DMS114 treated with DMSO at 0.1 percent for 48 hours (cell line): Measurements from ENCODE around the gene DOCK4.
"Not testable (repeated sequence)": the region's sequence is repeated elsewhere in the genome, so short reads cannot be mapped to it uniquely, and the experiment has no call there.

ENCODE experiments used
- DNase-seq: peaks from one replicate; lab custom pipeline; 2025; ENCODE audit not compliant: unreplicated experiment; lab: John Stamatoyannopoulos, UW

Gene DOCK4

DNA sequence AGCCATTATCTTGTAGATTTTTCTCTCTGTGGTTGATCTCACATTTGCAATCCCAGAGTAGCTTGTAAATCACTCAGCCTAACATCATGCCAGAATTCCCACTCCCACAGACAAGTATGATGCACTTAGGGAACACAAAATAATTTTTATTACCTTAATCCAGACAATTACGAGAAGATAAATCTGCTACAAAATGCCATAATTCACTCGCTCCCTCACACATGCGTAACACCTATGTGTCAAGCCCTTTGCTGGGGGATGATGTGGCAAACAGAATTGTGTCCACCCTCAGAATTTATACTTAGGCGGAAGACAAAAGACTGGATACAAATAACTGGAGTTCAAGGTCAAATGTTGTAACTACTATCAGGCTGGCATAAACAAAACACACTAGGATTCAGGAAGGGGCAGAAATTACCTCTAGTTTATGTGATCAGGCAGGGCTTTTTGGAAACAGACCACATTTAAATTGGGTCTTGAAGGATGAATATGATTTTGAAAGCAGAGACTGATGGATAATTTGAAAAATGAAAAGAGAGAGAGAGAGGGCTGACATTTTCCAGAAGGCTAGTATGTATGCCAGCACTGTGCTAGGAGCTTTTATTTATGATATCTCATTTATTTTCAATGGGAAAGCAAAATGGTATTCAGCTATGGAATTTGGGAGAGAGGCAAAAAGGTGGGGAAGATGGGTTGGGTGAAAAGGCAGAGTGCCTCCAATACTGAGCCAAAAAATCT lies 69.8 kb downstream of the DOCK4 start:
- no peak for DNase-seq

DNA sequence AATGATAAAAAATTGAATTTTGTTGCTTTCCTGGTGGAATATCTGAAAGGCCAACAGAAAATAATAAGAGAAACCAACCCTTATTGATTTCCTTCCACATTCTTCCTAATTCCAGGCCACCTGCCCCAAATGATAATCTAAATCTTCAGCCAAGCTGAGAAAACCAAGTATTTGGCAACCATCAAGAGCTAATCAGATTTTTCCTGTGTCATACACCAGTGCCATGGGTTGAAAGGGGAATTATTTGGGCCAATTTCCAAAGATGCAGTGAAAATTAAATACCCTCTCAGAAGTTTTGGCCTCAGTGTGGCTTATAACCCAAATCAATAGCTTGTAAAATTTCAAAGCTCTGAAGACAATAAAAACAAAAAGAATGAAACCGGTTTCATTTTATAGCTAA lies 70.4 kb downstream of the DOCK4 start:
- no peak for DNase-seq

DNA sequence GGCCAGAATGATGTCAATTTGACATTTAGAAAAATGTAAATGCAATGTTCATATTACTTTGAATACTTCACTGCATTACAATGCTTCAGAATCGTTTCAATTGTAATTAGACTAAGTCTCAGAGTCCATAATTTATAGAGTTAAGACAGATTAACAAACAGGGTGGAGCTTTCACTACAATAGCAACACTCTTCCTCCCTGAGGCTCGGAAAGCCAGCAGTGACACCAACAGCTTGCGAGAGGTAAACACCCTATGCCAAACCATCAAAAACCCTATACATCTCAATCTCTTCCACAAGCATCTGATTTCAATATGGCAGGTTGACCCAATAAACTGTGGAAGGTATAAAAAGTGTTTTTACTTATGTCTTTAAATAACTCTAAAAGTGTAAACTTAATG lies 72.2 kb downstream of the DOCK4 start:
- DNase-seq: no peak

DNA sequence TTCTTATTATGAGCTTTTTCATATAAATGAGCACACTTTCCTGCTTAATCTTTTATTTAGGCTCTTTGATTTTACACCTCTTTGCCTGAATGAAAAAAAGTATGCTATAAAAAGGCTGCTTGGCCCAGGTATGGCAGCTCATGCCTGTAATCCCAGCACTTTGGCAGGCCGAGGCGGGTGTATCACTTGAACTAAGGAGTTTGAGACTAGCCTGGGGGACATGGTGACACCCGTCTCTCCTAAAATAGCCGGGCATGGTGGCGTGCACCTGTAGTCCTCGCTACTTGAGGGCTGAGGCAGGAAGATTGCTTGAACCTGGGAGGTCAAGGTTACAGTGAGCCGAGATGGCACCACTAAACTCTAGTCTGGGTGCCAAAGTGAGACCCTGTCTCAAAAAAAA lies 72.9 kb downstream of the DOCK4 start:
- DNase-seq: no peak

DNA sequence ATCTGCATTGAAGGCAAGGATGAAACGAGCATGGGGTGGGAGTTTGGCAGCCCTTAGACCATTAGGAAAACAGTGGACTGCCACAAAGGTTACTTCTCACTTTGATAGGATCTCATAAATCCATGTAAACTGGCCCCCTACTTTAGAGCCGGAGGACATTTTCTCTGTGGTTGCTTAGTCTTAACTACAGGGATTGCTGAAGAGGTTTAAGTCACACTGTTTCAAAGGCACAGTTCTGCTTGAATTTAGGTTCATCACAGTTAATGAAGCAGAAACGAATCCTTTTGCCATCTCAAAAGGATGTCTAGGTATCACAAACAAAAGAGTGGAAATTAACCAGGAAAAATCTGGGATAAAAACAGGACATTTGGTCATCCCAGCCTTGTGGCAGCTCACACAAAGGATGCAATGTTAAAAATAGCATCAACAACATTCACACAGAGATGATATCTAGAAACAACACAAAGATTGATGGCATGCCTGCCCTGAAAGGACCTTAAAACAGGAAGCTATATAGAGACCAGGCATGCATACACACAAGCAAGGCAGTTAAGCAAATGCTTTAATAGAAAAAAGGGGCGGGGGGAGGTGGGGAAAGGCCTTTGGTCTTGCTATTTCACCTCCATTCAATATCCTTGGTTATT lies 74.0 kb downstream of the DOCK4 start:
- no peak for DNase-seq

DNA sequence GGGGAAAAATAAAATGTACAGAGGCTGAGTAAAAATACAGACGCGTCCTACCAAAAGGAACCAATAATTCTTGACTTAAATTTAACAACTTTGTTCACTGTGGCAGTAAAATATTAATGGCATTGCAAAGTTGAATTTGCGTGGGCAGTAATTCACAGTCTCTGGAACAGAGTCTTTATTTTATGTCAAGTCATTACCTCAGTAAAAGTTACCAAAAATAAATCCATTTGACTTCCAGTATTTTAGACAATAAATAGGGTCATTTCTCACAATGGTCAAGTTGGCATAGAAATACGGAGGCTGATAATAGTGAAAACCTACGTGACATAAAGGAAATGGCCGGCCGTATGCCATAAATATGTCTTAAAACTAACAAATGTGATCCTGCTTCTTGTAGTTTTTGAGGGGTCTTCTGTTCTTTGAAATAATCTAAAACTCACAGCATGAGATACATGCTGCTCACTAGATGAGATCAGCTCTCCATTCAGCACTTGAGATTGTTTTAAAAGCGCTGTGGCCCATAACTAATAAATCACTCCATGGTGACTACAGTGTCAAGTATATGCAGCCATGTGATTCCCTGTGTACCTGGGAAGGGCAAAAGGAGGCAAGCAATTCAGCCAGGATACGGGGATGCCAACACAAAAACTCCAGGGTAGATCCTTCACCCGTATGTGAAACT lies 75.3 kb downstream of the DOCK4 start:
- DNase-seq: no peak

DNA sequence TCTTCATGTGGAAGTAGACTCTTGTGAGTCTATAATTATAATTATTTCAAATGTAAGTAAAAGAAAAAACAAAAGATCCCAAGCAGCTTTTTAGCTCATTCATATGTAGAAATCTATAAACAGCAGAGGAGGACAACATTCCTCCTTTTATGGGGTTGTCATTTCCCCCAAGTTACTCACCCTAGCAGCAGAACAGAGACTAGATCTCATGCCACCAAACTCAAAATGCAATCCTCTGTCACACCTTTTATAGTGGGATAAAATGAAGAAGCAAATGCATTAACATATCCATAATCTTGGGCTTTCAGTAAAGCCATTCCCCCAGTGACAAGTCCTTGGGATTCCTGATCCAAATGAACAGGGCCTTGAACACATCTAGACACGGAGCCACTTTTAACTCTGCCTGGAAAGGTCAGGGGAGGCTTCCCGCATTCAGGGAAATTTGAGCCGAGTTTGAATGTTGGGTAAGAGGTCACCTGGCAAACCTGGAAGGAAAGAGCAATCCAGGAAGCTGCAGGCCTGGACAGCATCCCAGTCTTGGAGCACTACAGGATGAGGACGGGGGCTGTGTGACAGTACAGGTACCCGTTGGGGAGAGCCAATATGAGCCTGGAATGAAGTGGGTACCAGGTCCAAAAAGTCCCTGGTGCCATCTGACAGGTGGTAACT lies 76.4 kb downstream of the DOCK4 start:
- DNase-seq: no peak

DNA sequence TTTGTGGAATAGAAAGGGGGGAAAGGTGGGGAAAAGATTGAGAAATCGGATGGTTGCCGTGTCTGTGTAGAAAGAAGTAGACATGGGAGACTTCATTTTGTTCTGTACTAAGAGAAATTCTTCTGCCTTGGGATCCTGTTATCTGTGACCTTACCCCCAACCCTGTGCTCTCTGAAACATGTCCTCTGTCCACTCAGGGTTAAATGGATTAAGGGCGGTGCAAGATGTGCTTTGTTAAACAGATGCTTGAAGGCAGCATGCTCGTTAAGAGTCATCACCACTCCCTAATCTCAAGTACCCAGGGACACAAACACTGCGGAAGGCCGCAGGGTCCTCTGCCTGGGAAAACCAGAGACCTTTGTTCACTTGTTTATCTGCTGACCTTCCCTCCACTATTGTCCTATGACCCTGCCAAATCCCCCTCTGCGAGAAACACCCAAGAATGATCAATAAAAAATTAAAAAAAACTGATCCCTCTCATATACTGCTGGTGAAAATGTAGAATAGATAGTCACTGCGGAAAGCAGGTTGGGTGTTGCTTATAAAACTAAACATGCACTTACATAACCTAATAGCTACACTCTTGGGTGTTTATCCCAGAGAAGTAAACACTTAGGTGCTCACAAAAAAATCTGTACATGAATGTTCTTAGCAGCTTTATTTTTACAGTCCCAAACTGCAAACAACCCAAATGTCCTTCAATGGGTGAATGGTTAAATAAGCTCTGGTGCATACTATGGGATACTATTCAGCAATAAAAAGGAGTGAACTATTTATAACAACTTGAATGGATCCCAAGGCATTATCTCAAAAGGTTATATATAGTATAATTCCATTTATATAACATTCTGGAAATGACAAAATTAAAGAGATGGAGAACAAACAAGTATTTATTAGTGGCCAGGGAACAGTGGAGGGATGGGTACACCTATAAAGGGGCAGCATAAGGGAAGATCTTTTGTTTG lies 77.5 kb downstream of the DOCK4 start:
- DNase-seq: not testable (repeated sequence)

DNA sequence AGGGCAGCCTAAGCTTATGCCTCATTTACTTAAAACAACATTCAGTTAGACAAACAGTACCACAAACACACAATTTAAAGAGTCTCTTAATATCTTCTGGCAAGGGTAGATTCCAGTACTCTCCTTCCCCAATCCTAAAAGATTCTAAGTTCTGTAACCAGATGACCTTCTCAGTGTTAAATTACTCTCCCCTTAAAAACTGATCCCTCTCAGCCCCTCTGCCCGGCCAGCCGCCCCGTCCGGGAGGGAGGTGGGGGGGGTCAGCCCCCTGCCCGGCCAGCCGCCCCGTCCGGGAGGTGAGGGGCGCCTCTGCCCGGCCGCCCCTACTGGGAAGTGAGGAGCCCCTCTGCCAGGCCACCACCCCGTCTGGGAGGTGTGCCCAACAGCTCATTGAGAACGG lies 78.2 kb downstream of the DOCK4 start:
- not testable (repeated sequence) for DNase-seq

DNA sequence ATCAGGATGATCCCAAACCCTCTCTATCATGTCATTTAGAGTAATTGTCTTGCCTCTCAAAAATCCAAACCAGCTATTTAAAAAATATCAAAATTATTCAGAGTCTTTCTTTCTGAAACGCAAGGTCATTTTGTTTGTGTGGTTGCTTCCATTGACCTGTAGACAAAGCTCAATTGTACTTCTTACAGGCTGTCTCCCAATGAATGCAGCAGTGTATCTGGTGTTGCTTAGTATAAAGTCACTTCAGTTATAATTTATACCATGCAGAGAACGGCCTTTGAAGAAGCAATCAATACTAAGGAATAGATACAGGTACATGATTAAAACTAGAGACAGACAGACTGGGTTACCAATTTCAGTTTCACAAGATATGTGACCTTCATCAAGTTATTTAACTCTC lies 80.9 kb downstream of the DOCK4 start:
- DNase-seq: no peak

DNA sequence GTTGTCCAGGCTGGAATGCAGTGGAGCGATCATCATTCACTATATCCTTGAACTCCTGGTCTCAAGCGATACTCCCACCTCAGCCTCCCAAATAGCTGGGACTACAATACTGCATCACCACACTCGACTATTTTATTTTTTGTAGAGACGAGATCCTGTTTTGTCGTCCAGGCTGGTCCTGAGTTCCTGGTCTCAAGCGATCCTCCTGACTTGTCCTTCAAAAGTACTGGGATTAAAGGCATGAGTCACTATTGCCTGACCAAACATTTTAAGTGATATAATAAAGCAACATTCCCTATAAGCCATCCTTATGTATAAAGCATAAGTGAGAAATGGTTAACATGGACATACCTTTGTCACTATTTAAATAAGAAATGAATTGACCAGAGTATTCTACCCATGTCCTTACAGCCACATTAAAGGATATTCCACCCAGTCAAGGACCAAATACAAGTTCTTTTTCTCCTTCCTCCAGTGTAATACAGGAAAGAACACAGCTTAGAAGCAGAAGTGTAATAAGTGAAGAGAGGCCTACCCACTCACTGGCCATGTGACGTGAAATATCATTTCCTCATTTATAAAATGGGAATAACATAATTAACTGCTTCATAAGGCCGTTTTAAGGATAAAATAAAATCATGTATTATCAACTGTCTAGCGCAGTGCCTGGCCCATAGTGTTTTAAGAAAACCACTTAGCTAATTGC lies 82.0 kb downstream of the DOCK4 start:
- DNase-seq: no peak

DNA sequence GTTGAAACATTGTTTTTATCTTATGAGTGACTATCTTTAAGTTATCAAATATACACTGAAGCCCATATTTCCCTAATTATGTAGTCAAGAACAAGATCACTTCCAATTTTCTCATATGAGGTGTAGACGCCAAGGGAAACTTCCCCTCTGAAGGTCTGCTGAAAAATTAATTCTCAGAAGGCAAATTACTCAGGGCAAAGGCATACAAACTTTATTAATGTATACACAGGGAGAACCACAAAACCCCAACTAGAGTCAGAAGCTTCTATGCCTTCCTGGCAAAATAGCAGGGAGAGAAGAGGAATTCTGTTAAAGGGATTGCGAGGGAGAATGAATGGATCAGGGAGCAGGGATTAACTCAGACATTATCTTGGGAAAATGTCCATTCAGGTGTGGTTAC lies 83.4 kb downstream of the DOCK4 start:
- DNase-seq: no peak

DNA sequence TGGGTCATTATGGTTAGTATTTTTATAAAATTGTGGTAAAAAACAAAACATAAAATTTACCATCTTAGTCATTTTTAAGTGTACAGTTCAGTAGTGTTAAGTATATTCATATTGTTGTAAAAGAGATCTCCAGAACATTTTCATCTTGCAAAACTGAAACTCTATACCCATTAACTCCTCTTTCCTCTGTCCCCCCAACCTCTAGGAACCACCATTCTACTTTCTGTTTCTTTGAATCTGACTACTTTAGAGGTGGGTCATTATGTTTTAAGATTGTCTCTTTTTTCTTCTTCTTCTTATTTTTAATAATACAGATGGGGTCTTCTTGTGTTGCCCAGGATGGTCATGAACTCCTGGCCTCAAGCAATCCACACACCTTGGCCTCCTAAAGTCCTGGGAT lies 84.1 kb downstream of the DOCK4 start:
- DNase-seq: no peak

DNA sequence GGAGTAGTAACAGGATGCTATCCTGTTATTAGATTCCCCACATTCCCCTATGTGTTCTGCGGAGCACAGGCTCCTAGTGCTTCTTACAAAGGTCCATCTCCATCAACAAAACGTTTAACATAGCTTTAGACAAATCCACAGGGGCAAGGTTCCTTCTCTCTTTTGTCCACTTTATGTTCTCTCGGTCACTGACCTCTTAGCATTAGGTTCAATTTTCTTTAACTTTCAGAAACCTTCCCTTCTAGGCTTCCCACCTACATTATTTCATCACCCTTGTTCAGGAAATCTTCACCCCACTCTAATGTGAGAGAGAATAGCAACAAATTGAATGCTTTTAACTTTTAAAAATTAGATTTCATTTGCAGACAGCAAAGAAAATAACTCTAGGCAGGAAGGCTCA lies 84.9 kb downstream of the DOCK4 start:
- DNase-seq: no peak

DNA sequence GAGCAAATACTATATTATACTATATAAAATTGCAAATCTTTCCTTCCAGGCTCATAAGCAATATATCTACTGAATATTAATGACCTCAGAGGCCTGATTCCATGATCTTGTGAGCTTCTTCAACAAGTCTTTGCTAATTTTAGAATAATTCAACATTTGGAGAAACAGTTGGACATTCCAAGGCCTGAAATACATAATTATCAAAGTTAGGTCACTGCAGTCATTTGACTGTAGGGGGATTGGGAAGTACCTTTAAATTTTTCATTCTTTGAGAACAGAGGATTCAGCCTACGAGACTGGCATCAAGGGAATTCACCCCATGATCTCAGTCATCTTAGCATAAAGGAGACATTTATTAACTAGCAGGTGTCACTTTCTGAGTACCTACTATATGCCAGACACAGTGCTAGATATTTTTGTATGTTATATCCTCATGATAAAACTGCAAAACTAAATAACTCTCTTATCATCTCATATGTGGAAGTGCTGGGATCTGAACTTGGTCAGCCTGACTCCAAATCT lies 85.4 kb downstream of the DOCK4 start:
- no peak for DNase-seq

DNA sequence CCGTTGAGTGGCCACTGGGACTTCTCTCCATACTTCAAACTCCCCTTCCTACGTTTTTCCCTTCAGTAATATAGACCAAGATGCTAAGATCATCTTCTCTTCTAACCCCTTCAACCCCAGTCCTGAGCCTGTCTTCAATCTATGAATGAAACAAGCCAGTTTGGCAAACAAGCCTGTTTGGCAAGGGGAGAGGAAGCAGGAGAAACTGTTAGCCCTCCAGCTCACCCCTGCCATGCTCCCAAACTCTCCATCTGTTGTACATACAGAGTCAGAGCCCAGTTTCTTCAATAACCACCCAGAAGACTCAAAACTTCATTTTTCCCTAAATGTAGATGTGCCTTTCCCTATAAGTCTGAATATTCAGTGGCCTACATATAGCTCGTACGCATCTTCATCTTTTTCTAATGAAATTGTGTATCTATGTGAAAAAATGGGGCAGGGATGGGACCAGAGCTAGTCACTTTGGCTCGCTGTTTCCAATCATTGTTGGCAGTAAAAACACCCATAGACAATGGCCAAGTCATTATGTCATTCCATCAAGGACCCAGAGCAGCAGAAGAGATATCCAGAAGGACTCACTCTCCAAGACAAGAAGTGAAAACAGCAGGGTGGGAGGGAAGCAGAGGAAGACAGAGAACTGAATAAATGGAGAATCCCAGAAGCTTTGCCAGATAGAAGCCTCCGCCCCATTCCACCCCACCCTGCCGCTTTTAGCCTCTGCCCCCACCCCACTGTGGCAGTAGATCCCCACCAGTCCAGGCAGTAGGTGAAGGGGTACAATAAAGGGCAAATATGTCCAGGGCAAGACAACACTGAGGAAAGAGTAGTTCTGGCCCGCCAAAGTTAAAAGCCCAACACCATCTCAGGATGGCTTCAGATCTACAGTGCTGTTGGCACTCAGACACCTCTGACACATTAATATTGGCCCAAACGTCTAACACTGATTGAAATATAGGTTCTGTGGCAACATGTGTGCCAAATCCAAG lies 87.3 kb downstream of the DOCK4 start:
- DNase-seq: no peak

DNA sequence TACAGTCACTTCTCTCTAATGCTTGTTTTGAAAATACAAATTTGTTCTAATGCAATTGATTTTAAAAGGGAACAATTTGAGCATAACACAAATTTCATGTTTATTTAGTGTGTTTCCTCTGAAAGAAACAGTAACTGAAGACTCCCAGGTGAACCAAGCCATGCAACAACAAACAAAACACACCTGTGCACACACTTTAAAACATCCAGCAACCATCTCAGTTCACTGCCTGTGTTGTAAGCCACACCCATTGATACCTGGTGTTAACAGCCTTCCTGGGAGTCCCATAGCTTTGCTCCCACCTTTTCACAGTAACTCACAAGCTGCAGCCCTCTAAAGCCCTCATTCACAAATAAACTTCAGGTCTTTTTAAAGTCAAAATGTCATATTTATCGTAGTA lies 89.3 kb downstream of the DOCK4 start:
- no peak for DNase-seq

DNA sequence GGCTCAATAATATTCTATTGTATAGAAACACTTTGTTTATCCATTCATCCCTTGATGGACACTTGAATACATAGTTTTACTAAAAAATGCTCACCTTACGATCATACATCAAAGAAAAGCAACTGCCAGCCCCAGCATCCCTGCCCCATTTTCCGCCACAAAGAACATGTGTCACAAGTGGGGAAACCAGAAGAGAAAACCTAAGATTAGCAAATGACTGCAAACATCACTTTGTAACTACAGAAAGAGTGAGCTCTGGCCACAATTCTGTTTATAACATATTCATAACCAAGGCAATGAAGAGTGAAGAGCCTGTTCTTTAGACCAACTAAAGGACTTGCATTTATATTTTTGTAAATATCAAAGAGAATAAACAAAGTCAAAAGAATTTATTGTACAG lies 89.8 kb downstream of the DOCK4 start:
- no peak for DNase-seq

DNA sequence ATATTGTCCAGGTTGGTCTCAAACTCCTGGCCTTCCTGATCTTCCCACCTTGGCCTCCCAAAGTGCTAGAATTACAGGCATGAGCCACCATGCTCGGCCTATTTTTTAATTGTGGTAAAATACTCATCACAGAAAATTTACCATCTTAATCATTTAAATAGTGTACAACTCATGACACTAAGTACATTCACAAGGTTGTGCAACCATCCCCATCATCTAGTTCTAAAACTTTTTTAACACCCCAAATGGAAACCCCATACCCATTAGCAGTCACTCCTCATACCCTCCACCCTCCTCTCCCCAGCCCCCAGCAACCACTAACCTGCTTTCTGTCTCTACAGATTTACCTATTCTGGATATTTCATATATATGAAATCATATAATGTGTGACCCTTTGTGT lies 90.3 kb downstream of the DOCK4 start:
- no peak for DNase-seq
